DOHH2 (cell line): ENCODE results near the gene SEPSECS.

ENCODE experiments used
- H3F3A ChIP-seq: fragments of 200-600 bp; sonication (generic), shearing (Covaris generic); 2 replicates; pipeline ENCODE4 v1.6.0; 2016; ENCODE audit warnings: antibody characterized with exemption, mild to moderate bottlenecking; ENCODE audit not compliant: control insufficient read depth, insufficient read depth
- H3K27ac ChIP-seq: fragments of 200-600 bp; sonication (generic); 2 replicates; pipeline ENCODE4 v1.5.1; 2014; ENCODE audit warnings: low read depth, mild to moderate bottlenecking, low read length, moderate library complexity
- H3K27me3 ChIP-seq: fragments of 200-600 bp; sonication (generic); 2 replicates; pipeline ENCODE4 v1.6.1; 2014; ENCODE audit warnings: mild to moderate bottlenecking, low read length, mixed read lengths; ENCODE audit not compliant: control insufficient read depth
- H3K36me3 ChIP-seq: fragments of 200-600 bp; sonication (generic); 2 replicates; pipeline ENCODE4 v1.6.1; 2014; ENCODE audit warnings: mild to moderate bottlenecking, low read length, moderate library complexity, mixed read lengths; ENCODE audit not compliant: control insufficient read depth
- H3K4me1 ChIP-seq: fragments of 200-600 bp; sonication (generic); 2 replicates; pipeline ENCODE4 v1.6.1; 2014; ENCODE audit warnings: mild to moderate bottlenecking, low read length, mixed read lengths; ENCODE audit not compliant: control insufficient read depth
- H3K4me2 ChIP-seq: fragments of 200-600 bp; sonication (generic); 2 replicates; pipeline ENCODE4 v1.6.0; 2014; ENCODE audit warnings: mild to moderate bottlenecking, low read length, moderate library complexity
- H3K4me3 ChIP-seq: fragments of 200-600 bp; sonication (generic); 2 replicates; pipeline ENCODE4 v1.5.1; 2014; ENCODE audit warnings: mild to moderate bottlenecking, low read length, mixed read lengths
- H3K79me2 ChIP-seq: fragments of 200-600 bp; sonication (generic); 2 replicates; pipeline ENCODE4 v1.6.1; 2014; ENCODE audit warnings: mild to moderate bottlenecking, low read length, mixed read lengths; ENCODE audit not compliant: control insufficient read depth
- H3K9me2 ChIP-seq: fragments of 200-600 bp; sonication (generic); replicated peaks from 2 replicates; pipeline ENCODE4 v1.6.1; 2014; ENCODE audit warnings: mild to moderate bottlenecking, low read length, mixed read lengths; ENCODE audit not compliant: control insufficient read depth
- H3K9me3 ChIP-seq: fragments of 200-600 bp; sonication (generic); 2 replicates; pipeline ENCODE4 v1.6.1; 2014; ENCODE audit warnings: antibody characterized with exemption, low read length, mixed read lengths; ENCODE audit not compliant: control insufficient read depth, insufficient read depth
- H4K20me1 ChIP-seq: fragments of 200-600 bp; sonication (generic); 2 replicates; pipeline ENCODE4 v1.6.0; 2014; ENCODE audit warnings: low read depth, mild to moderate bottlenecking, antibody characterized with exemption, low read length, moderate library complexity; ENCODE audit not compliant: control insufficient read depth, insufficient read depth
- EZH2phosphoT487 ChIP-seq: fragments of 200-600 bp; sonication (generic); IDR thresholded peaks from 2 replicates; pipeline ENCODE4 v1.6.1; 2017; ENCODE audit warnings: borderline replicate concordance, mild to moderate bottlenecking, antibody characterized with exemption, low read length, moderate library complexity, mixed read lengths
- TF ChIP-seq, protein P1 (sequence below): fragments of 200-600 bp; sonication (generic); IDR thresholded peaks from one replicate; pipeline ENCODE4 v1.5.1; 2014; ENCODE audit warnings: antibody characterized with exemption, mild to moderate bottlenecking, low read depth, low read length; ENCODE audit not compliant: poor library complexity, severe bottlenecking

SEPSECS gene

DNA sequence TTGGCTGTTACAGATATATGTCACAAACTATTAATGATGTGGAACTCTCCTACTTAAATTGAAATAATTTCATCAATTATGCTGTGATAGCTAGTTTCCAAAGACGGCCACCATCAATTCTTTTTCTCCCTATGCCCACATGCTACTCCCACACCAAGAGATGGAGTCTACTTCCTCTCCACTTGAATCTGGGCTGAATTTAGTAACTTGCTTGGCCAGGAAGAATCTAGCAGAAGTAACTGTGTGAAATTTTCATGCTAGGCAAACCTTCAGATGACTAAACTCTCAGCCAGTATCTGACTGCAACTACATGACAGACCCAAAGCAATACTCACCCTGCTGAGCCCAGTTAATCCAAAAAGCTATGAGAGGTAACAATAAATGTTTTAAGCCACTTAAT is 3.2 kb downstream of the SEPSECS start:
- H4K20me1 ChIP-seq = no peaks in the 10 kb centered on the region
- H3K79me2 ChIP-seq = peaks cover 38% of the 10 kb centered on the region
- no peak overlapping the region for H3K4me3 ChIP-seq
- H3K27me3 ChIP-seq = no peaks in the 10 kb centered on the region
- no peaks in the 10 kb centered on the region for H3K9me2 ChIP-seq
- H3K4me2 ChIP-seq = no peak overlapping the region
- H3K9me3 ChIP-seq = no peaks in the 10 kb centered on the region
- H3K4me1 ChIP-seq = peaks cover 22% of the 10 kb centered on the region
- peaks cover 10% of the 10 kb centered on the region for H3F3A ChIP-seq
- peaks cover 42% of the 10 kb centered on the region for H3K36me3 ChIP-seq
- TF ChIP-seq EZH2phosphoT487 = no peak
- TF ChIP-seq, protein P1, sequence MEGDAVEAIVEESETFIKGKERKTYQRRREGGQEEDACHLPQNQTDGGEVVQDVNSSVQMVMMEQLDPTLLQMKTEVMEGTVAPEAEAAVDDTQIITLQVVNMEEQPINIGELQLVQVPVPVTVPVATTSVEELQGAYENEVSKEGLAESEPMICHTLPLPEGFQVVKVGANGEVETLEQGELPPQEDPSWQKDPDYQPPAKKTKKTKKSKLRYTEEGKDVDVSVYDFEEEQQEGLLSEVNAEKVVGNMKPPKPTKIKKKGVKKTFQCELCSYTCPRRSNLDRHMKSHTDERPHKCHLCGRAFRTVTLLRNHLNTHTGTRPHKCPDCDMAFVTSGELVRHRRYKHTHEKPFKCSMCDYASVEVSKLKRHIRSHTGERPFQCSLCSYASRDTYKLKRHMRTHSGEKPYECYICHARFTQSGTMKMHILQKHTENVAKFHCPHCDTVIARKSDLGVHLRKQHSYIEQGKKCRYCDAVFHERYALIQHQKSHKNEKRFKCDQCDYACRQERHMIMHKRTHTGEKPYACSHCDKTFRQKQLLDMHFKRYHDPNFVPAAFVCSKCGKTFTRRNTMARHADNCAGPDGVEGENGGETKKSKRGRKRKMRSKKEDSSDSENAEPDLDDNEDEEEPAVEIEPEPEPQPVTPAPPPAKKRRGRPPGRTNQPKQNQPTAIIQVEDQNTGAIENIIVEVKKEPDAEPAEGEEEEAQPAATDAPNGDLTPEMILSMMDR = no peak
- no peak overlapping the region for H3K27ac ChIP-seq

DNA sequence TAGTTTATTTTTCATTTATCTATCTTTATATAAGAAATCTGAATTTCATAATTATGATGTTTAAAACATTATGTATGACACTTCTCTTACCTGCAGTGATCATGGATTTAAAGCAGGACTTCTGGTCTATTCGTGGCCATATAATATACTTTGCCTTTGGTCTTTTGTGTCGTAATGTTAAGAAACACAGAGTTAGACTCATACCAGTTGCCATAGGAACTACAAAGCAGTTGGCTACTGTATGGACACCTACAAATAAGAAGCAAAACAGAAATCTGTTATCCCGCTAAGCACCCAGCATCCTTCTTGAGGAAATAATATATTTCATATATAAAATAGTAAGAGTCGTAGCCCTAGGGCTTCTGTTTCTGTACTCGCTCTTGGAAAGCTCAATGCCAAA is 4.3 kb downstream of the SEPSECS start:
- Histone ChIP-seq H3K4me2 (no peak overlapping the region), H3K36me3 (peaks cover 50% of the 10 kb centered on the region), H3K27ac (no peak overlapping the region), H3K9me2 (no peaks in the 10 kb centered on the region), H3K27me3 (no peaks in the 10 kb centered on the region), H4K20me1 (no peaks in the 10 kb centered on the region), H3K79me2 (peaks cover 27% of the 10 kb centered on the region), H3F3A (peaks cover 10% of the 10 kb centered on the region), H3K4me3 (no peak overlapping the region), H3K4me1 (peaks cover 12% of the 10 kb centered on the region), H3K9me3 (no peaks in the 10 kb centered on the region)
- TF ChIP-seq, protein P1 = no peak
- TF ChIP-seq EZH2phosphoT487 = no peak

DNA sequence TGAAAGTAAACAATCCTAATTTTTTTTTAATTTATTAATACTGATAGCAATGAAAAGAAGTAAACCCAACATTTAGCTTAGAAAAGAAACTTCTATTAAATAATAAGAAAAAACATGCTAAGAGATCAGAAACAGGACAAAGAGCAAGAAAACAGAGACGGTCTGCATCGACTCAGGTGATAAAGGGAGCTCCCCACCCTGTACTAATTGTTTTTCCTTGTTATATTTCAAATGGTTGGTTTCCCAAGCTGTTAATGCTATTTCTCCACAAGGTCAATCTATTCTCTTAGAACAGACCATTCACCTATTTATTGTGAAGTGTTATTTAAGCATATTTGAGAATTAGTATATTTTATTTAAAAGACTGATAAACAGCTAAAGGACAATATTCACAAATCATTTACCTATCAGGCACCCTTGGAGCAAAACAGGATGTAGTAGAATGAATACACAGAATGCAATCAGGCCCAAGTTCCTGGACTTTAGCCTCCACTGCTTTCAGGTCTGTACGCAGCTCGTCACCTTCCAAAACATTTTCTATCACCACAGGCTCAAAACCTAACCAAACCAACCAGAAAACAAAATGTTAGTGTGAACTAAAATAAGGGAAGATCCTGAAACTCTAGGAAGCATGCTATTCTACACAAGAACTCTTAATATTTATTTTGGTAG is 5.5 kb downstream of the SEPSECS start:
- H3K4me2 ChIP-seq = no peak overlapping the region
- no peak overlapping the region for H3K4me3 ChIP-seq
- no peaks in the 10 kb centered on the region for H3K9me3 ChIP-seq
- H3F3A ChIP-seq = peaks cover 10% of the 10 kb centered on the region
- H3K27ac ChIP-seq = no peak overlapping the region
- no peaks in the 10 kb centered on the region for H4K20me1 ChIP-seq
- TF ChIP-seq EZH2phosphoT487 = no peak
- TF ChIP-seq, protein P1 = no peak
- no peaks in the 10 kb centered on the region for H3K9me2 ChIP-seq
- no peaks in the 10 kb centered on the region for H3K27me3 ChIP-seq
- peaks cover 58% of the 10 kb centered on the region for H3K36me3 ChIP-seq
- peaks cover 23% of the 10 kb centered on the region for H3K79me2 ChIP-seq
- H3K4me1 ChIP-seq = peaks cover 12% of the 10 kb centered on the region
